ENCODE data around the gene TMEM238L.

The TMEM238L gene

GRCh38 chr17:10773391-10773790 is 30.5 kb downstream of the TMEM238L start:
- DNase-seq (ENCODE audit: low read depth in 2 of 2) = no peak

- DNase-seq (ENCODE audit: low read depth in 2 of 2) = peak in 1 of 2 donors; percentile 18
These were observed 31.2 kb downstream of the TMEM238L start for GRCh38 chr17:10772425-10773380.

GRCh38 chr17:10771148-10771547 is 32.8 kb downstream of the TMEM238L start:
- no peak for DNase-seq (ENCODE audit: low read depth in 2 of 2)

GRCh38 chr17:10769840-10770239 is 34.1 kb downstream of the TMEM238L start:
- DNase-seq (ENCODE audit: low read depth in 2 of 2) = no peak

GRCh38 chr17:10768750-10769251 is 35.1 kb downstream of the TMEM238L start:
- DNase-seq (ENCODE audit: low read depth in 2 of 2) = no peak

GRCh38 chr17:10767232-10767631 is 36.7 kb downstream of the TMEM238L start:
- DNase-seq (ENCODE audit: low read depth in 2 of 2) = no peak

GRCh38 chr17:10762037-10762436 is 41.9 kb downstream of the TMEM238L start:
- DNase-seq (ENCODE audit: low read depth in 2 of 2) = no peak

GRCh38 chr17:10761281-10761680 is 42.6 kb downstream of the TMEM238L start:
- no peak for DNase-seq (ENCODE audit: low read depth in 2 of 2)

GRCh38 chr17:10758062-10758461 is 45.8 kb downstream of the TMEM238L start:
- DNase-seq (ENCODE audit: low read depth in 2 of 2) = no peak

GRCh38 chr17:10757647-10758046 is 46.3 kb downstream of the TMEM238L start:
- no peak for DNase-seq (ENCODE audit: low read depth in 2 of 2)

GRCh38 chr17:10757067-10757466 is 46.8 kb downstream of the TMEM238L start:
- DNase-seq (ENCODE audit: low read depth in 2 of 2) = no peak

GRCh38 chr17:10756619-10757018 is 47.3 kb downstream of the TMEM238L start:
- no peak for DNase-seq (ENCODE audit: low read depth in 2 of 2)

- no peak for DNase-seq (ENCODE audit: low read depth in 2 of 2)
These were observed 47.7 kb downstream of the TMEM238L start for GRCh38 chr17:10756185-10756584.

- no peak for DNase-seq (ENCODE audit: low read depth in 2 of 2)
These were observed 48.2 kb downstream of the TMEM238L start for GRCh38 chr17:10755592-10756127.

GRCh38 chr17:10754861-10755591 is 48.9 kb downstream of the TMEM238L start:
- no peak for DNase-seq (ENCODE audit: low read depth in 2 of 2)

GRCh38 chr17:10754109-10754508 is 49.8 kb downstream of the TMEM238L start:
- DNase-seq (ENCODE audit: low read depth in 2 of 2) = no peak

- DNase-seq (ENCODE audit: low read depth in 2 of 2) = no peak
These were observed 51.2 kb downstream of the TMEM238L start for GRCh38 chr17:10752696-10753095.

- DNase-seq (ENCODE audit: low read depth in 2 of 2) = no peak
These were observed 52.3 kb downstream of the TMEM238L start for GRCh38 chr17:10751563-10751962.

- no peak for DNase-seq (ENCODE audit: low read depth in 2 of 2)
These were observed 53.7 kb downstream of the TMEM238L start for GRCh38 chr17:10750210-10750609.

GRCh38 chr17:10748531-10749181 is 55.2 kb downstream of the TMEM238L start:
- DNase-seq (ENCODE audit: low read depth in 2 of 2) = no peak

- no peak for DNase-seq (ENCODE audit: low read depth in 2 of 2)
These were observed 58.7 kb downstream of the TMEM238L start for GRCh38 chr17:10745231-10745630.

Measured in stimulated activated CD8-positive, alpha-beta memory T cell treated with anti-CD3 and anti-CD28 coated beads, Interleukin-15, amount 100 ng/mL, for 48 hours (primary cell).